Fibroblast of peridontal ligament (primary cell): ENCODE results near the gene SPATA31D1.
A peak's percentile ranks its signal among the peaks of the same experiment; 100 is the strongest.

Source experiments
- DNase-seq: peaks from one replicate; pipeline ENCODE4 v3.0.0-alpha.2; 2010; ENCODE audit errors: extremely low read depth

Gene SPATA31D1

DNA sequence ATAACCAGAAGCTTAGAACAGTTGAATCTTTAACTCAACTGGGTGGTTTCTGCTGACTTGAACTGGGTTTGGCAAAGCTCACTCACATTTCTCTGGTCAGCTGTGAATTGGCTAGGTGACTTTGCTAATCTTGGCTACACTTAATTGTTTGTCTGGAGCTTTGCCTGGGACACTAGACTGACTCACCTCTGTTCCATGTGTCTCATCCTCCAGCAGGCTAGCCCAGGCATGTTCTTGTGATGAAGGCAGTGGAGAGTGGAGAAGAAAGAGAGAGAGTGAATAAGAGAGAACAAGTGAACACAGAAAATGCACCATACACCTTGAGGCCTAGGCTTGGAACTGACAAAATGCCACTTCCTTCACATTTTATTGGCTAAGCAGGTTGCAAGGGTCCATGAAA, 32.6 kb downstream of the SPATA31D1 start:
- peak; percentile 95 for DNase-seq

DNA sequence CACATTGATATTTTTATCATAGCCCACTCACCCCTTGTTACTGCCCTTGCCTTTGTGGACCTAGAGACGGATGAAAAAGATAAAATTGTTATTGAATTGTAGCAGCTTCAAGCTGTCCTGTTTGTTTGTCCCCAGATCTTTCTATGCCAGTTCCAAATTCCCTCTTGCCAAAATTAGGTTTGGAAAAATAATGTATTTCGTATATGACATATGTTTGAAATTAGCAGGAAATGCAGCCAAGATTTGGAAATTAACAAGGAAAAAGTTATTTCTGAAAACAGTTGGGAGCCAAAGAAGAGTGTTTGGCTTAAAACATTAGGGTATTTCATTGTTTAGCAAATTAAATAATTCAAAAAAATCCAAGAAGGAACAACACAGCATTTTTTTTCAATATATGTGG, 33.5 kb downstream of the SPATA31D1 start:
- peak; percentile 68 for DNase-seq

DNA sequence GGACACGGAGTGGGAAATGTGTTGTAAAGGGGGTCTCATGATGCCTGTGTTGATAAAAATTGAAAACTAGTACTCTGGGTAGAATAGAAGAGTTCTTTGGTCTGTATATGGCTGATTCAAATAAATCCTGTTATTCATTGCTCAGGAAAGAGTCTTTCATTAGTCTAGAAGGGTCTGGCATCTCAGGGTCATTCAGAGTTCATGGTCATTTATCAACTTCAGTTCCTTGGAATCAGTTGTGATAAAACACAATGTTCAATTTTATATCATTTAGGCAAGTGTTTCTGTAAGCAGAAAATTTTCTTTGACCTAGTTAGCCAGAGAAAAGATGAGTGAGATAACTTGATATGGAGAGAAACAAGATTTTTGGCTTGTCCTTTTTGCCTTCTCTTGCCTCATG, 36.3 kb downstream of the SPATA31D1 start:
- DNase-seq, result no peak

DNA sequence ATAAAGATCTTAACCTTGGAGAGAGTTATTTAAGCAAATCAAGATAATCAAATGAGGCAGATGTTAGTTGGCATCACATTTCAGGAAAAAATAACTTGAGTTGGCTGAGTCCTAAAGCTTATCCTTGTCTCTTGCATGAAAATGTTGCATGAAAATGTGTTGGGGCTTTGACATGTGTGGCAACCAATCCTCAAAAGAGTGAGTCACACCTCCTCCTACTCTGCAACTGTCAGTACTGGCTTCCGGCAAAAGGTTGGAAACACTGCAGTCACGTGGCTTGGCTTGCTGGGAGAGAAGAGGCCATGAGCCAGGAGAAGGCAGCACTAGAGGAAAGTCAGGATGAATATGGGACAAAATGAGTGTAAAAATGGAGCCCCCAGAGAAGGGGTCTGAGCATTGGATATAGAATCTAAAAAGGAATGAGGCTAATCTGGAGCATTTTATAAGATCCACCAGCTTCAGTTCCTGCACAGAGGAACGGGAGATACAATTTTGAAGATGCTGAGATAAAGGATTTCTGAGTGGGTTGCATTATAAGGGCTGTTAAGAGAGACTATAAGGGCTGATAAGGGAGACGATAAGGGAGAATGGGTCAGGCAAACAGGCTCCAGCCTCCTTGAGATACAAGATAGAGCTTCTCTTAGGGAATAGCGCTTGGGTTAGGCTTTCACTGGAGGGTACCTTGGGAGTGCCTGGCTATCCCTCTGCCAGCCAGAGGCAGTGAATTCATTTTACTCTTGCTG, 43.1 kb downstream of the SPATA31D1 start:
- DNase-seq, result peak; percentile 87

DNA sequence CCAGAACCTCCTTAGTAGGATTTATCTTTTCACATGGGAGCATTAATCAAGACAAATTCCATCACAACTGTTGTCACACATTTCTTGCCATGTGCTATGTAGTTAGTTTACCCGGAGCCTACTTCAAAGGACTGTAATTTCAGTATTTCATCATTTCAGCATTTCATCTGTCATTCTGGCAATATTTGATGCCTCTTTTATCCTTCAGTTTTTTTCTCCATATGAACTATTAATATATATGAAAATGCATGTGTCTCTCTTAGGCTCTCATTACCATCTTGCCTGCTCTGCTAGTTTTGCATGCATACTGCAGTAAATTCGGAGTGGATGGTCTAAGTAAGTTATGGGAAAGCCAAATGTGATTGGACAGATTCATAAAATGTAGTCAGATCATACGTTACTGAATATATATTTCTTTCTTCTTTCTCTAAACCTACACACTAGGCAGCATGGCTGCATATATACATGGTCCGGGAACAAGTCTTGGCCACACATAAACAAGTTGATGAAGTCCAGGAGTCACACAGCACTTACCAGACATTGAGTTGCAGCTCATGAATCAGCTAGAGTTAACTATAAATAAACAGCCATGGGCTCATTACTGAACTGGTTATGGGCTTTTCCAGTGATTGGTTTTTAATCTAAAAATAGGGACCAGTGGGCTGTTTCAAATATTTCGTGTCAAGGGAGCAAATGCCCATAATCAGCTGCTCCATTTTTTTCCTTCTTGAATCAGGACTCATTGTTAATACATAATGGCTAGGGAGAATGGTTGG, 46.6 kb downstream of the SPATA31D1 start:
- peak; percentile 76 for DNase-seq

DNA sequence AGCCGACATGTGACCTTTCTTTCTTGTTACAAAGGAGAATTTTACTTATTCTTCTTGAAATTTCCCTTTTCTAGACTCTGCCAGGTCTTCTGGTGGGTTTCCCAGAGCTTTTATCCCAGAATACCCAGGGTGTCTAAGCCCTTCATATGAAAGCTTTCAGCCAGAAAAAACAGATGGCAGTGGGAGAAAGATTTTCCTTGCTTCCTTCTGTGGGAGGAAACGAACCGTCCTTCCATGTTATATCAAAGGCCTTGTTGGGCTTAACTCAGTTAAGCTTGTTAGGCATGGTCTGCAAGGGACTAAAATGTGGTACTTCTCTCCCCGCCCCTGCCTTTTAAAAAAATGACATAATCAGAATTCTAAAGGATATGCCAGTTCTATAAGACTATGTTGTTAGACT, 47.5 kb downstream of the SPATA31D1 start:
- DNase-seq, result no peak

DNA sequence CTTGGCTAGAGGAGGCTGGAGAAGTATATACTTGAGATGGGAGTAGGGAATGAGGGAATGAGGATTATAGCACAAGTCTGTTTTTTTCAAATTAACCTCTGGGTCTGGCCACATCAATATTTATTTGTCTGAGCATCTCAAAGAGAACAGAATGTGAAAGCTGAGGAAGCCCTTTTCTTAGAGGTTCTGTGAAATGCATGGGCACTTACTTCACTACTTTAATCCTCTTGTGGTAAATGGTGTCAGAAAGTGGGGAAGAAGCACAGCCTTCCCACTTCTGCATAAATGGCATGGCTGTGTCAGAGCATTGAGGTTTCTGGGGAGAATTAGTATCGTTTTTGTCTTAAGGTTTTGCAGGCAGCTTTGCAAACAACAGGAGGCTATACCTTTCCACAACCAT, 48.6 kb downstream of the SPATA31D1 start:
- no peak for DNase-seq

DNA sequence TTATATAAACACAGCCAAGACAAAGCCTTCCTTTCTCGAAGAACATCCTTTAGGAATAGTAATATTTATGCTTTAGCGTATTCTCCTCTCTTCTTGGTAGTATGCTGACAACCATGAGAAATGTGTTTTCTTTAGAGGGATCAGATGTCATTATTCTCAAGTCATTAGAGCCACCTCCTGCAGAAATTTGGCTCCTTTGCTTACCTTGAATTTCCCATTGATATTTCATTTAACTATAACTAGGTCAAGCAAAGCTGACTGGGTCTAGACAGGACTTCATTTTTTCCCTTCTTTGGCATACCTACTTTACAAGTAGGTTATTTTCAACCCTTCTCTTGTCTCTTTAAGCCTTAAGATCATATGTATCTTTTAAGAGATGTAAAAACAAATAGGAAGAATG, 50.3 kb downstream of the SPATA31D1 start:
- no peak for DNase-seq
